Measurements from ENCODE around the gene DLX2.

DNA sequence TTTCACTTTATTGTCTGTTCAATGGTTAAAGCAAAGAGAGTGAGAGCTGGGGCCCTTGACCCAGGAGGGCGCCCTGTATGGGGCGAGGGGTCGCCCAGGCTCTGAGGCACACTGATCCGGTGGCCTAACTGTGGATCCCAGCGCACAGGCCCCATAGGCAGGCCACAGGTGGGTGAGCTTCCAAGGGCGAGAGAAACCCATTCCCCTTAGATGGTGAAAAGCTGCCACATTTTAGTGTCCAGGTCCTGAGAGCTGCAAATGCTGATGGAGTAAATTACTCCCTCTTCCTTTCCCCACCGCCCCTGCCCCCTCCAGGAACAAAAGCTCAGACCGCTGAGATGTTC is 5.9 kb upstream of the DLX2 start:
- TF ChIP-seq, protein P1, sequence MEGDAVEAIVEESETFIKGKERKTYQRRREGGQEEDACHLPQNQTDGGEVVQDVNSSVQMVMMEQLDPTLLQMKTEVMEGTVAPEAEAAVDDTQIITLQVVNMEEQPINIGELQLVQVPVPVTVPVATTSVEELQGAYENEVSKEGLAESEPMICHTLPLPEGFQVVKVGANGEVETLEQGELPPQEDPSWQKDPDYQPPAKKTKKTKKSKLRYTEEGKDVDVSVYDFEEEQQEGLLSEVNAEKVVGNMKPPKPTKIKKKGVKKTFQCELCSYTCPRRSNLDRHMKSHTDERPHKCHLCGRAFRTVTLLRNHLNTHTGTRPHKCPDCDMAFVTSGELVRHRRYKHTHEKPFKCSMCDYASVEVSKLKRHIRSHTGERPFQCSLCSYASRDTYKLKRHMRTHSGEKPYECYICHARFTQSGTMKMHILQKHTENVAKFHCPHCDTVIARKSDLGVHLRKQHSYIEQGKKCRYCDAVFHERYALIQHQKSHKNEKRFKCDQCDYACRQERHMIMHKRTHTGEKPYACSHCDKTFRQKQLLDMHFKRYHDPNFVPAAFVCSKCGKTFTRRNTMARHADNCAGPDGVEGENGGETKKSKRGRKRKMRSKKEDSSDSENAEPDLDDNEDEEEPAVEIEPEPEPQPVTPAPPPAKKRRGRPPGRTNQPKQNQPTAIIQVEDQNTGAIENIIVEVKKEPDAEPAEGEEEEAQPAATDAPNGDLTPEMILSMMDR (IDR thresholded peaks at IDR 0.05; ENCODE audit: poor library complexity): no peak
- TF ChIP-seq EZH2 (IDR thresholded peaks at IDR 0.05; ENCODE audit: borderline replicate concordance) (no peak), EZH2phosphoT487 (IDR thresholded peaks at IDR 0.05; ENCODE audit: low read depth, severe bottlenecking, unreplicated experiment) (no peak)
